GM19463 (cell line): ENCODE measurements around the gene RET.

Source experiments
- ATAC-seq: cut with Tn5 transposase; IDR thresholded peaks from one replicate; pipeline ENCODE4 v1.9.1; 2021; ENCODE audit warnings: mild to moderate bottlenecking, moderate library complexity; ENCODE audit not compliant: unreplicated experiment

The RET gene

DNA sequence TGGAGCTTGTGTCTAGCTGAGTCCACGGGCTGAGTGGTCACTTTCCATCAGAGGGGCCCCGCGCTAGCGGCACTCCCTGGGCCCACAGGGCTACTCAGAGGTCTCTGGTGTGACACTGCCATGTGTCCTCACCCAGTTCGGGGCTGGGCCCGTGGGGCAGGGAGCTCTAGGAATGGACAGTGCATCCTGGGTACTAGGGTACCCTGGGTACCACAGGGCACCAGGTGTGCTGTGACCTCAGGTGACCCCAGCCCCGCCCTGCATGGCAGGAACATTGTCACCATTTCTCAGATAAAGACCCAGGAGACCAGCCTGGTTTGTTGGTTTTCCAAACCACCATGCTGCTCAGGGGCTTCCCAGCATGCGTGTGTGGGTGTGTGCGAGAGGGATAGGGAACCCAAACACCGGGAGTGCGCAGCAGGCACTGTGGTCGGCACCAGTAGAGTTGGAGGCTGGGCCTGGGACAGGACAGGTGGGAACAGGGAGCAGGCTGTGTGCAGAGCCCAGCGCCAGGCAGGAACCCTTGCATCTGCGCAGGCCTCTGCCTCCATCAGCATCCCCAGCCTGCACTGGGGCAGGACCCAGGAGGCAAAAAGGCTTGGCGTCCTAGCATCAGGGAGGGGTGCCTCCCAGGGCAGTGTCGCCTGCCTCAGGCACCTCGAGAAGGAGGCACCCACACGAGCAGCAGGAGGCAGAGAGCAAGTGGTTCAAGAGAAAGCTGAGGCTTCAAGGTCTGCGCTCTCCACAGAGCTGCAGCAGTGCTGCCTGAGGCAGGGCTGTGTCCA, 42.0 kb downstream of the RET start:
- no peak for ATAC-seq

DNA sequence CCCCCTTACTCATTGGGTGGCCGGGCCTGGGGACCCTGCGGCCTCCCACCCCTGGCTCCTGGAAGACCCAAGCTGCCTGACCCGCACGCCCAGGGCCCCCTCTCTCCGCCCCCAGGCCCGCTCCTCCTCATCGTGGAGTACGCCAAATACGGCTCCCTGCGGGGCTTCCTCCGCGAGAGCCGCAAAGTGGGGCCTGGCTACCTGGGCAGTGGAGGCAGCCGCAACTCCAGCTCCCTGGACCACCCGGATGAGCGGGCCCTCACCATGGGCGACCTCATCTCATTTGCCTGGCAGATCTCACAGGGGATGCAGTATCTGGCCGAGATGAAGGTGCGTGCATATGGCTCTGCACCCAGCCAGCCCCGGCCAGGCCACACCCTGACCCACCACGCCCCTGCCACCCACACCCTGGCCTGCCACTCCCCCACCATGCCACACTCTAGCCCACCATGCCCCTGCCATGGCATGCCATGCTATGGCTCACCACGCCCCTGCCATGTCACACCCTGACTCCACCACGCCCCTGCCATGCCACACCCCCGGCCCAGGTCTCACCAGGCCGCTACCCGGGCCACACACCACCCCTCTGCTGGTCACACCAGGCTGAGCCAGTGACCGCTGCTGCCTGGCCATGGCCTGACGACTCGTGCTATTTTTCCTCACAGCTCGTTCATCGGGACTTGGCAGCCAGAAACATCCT, 42.7 kb downstream of the RET start:
- ATAC-seq: no peak

DNA sequence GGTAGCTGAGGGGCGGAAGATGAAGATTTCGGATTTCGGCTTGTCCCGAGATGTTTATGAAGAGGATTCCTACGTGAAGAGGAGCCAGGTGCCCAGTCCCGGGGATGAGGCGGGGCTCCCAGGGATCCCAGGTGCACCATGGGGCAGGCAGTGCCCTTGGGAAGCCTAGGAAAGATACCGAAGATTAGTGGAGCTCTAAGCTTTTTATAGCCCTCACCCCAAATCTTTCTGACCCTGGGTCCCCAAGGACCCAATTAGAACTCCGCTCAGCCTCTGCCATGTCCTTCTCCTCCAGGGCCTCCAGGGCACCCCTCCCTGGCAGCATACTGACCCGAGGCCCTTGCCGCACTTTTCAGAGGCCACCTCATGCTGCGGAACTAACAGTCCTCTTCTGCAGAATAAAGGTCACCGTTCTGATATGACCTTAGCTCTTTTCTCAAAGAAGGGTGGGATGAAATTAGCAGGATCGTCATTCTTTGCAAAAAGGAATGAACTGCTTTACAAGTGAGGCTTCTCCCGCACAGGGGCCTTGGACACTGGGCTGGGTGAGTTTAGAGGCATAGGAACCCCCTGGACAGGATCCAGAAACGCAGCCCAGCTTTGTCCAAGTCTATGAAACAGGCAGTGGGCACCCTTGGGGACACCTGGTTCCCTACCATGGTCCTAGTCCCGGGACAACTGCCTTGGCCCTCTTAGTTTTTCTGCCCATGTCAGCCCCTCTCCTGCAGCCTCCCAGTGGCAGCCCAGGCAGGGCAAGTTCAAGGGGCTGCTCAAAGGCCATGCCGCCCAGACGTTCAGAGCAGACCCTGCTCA, 43.5 kb downstream of the RET start:
- no peak for ATAC-seq

DNA sequence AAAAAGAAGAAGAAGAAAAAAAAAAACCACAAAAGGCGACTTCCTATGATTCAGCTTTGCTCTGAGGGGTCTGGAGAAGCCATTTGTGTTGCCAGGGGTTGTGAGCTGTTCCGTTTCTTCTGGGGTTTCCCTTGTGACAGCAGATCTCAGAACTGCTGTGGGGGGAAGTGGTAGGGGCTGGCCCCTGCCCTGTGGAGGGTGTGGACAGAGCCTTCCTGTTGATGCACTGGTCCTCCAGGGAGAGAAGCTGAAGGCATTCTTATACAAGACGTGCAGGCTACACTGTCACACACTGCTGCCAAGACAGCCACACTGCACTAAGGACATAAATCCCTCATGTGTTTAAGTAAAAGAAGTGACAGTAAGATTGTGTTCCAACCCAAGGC, 44.1 kb downstream of the RET start:
- ATAC-seq: peak; percentile 96

DNA sequence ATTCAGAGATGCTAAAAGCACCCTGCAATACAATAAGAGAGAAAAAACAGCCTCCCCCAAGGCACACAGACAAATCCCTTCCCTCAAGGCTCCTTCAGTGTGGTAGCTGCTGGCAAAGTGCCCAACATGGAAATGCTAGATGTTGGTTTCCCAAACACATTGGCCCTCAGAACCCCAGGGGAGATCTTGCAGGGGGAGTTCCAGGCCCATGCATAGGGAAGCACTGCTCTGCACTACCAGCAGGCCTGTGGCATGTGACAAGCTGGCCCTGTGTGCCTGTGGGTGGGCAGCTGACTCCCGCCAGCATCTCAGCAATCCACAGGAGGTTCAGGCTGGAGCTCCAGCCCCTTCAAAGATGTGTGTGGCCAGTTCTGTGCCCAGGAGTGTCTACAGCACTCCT, 44.6 kb downstream of the RET start:
- ATAC-seq: peak; percentile 18

DNA sequence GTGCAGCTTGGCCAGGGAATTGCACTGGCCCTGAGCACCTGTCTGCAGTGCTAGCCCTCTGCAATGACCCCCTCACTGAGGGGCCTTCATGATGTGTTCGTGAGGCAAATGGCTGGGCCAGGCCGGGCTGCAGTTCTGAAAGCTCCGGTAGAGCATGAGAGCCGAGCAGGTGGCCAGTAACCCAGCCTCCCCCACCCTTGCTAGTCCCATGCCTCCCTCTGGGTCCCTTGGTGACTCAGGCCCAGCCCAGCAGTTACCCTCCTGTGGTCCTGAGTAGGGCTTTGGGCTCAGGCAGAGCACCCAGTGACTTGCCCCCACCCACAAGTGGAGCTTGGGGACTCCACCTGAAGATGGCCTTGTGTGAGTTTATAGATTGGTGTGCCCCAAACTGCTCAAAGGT, 45.2 kb downstream of the RET start:
- ATAC-seq: no peak

DNA sequence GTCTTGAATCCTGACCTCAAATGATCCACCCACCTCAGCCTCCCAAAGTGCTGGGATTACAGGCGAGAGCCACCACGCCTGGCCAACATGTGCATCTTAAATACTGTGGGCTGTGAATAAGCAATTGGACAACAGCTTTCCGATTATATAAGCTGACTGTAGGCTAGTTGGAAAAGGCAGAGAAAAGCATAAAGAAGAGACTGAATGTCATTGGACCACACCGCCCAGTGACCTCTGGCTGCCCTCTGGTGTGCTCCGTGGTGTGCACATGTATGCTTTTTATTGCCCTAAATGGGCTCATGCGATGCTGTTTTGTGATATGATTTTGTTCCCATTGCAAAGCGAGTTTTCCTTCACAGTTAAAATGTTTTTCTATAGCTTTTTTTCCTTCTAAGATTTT, 46.0 kb downstream of the RET start:
- ATAC-seq: no peak

DNA sequence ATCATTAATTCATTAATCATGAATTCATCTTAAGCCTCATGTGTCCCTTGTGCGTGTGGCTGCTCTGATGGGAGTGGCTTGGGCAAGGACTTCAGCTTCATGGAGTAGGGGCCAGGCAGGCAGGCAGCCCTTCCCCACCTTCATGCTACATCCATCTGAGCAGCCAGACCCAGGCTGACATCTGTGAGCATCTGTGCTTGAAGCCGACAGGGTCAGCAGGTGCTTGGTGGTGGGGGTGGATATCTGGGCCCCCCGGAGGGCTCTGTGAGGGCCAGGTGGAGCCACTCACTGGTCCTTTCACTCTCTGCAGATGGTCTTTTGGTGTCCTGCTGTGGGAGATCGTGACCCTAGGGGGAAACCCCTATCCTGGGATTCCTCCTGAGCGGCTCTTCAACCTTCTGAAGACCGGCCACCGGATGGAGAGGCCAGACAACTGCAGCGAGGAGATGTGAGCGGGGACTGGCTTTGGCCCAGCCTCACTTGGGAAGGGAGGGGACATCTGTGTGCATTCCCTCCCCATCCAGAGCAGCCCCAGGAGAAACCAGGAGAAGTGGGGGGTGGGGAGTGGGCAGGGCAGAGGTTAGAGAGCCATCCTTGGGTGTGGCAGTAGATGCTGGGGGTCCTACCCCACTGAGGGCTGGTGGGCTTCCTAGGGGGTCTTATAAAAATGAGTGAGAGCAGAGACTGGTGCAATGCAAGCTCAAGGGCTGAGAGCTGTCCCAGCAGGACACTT, 46.7 kb downstream of the RET start:
- no peak for ATAC-seq

DNA sequence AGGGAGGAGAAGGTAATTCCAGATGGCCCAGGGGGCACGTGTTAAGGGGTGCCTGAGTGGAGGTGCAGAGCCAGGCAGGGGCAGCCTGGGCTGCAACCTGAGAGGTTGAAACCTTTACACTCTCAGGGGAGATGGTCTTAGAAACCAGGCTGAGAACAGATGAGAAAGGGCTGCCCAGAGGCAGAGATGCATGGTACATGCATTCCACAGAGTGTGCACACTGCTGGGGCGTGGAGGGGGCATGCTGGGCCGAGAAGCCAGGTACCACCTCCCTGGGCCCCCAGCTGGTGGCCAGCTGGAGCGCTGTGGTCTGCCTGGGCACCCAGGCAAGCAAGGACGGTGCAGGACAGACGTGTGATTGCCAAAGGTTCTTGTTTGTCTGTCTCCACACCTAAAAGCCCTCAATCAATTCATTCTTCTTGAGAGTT, 47.2 kb downstream of the RET start:
- no peak for ATAC-seq

DNA sequence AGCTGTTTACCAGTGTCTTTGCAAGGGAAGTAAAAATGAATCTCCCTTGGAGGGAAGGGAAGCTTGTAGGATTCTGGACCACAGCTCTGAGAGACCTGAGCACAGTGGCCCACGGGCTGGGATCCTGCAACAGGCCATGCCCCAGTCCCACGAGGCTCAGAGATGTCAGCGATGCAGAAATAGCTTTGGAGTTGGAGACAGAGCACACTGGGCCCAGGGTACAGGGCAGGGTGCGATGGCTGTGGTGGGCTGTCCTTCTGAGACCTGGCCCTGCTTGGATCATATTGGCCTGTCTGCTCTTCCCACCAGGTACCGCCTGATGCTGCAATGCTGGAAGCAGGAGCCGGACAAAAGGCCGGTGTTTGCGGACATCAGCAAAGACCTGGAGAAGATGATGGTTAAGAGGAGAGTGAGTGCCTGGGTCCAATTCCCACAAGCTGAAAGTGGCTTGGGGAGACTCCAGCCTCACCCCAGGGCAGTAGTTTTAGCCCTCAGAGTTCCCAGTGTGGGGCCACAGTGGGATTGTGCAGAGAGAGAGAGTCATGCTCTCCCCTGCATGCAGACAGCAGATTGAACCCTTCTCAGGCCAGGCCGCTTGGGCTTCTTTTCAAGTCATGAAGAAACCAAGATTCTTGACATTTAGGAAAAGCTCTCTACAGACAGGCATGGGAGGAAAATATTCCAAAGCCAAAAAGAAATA, 47.9 kb downstream of the RET start:
- ATAC-seq: no peak

DNA sequence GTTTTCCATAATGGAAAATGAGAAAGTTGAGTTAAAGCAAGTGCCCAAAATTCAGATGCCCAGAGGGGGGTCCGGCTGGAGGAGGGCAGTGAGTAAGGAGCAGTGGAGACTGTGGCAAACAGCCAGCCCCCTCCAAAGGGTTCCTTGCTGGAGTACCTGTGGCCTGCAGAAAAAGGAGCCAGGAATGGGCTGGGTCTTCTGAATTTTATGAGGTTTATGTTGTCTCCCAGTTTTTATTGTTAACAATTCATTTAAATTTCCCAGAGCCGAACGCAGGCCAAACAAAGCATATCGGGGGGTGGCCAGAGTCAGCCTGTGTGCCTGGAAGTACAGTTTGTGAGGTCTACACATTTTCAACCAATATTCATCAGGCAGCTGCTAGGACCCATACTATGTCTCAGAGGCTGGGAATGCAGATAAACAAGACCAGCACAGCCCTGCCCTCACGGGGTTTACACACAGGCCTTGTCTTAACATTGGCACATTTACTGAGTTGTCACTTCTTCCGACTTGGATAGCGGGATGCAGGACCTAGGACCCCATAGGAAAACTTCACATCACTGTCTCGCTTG, 48.5 kb downstream of the RET start:
- ATAC-seq: no peak

DNA sequence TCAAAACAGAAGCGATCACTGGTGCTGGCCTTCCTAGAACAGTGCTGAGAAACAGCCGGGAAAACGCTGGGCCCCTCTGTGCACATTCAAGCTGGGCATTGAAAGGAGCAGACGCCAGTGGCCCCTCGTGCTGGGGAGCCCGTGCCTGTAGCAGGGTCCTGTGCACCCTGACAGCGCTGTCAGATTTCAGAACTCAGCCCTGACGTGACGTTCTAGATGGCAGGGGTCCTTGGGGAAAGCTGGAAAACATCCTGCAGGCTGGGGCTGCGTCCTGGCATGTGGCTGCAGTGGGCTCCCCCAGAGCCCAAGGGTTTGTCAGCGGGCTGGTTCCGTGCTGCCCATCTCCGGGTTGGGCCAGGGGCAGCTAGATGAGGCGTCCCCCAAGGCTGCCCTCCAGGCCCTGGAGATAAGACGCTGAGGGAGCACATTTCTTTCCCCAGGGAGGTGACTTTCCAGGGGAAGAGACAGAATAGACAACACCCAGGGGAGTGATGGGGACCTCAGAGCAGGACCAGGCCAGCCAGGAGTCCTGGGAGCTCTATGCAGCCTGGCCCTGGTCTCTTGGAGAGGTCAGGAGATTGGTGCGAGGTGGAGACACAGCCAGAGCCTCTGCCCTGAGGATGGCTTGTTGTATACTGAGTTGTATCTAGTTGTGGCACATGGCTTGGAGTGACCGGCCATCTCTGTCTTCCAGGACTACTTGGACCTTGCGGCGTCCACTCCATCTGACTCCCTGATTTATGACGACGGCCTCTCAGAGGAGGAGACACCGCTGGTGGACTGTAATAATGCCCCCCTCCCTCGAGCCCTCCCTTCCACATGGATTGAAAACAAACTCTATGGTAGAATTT, 49.2 kb downstream of the RET start:
- ATAC-seq: no peak

DNA sequence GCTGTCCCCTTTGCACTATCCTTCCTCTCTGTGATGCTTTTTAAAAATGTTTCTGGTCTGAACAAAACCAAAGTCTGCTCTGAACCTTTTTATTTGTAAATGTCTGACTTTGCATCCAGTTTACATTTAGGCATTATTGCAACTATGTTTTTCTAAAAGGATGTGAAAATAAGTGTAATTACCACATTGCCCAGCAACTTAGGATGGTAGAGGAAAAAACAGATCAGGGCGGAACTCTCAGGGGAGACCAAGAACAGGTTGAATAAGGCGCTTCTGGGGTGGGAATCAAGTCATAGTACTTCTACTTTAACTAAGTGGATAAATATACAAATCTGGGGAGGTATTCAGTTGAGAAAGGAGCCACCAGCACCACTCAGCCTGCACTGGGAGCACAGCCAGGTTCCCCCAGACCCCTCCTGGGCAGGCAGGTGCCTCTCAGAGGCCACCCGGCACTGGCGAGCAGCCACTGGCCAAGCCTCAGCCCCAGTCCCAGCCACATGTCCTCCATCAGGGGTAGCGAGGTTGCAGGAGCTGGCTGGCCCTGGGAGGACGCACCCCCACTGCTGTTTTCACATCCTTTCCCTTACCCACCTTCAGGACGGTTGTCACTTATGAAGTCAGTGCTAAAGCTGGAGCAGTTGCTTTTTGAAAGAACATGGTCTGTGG, 50.0 kb downstream of the RET start:
- ATAC-seq: no peak

DNA sequence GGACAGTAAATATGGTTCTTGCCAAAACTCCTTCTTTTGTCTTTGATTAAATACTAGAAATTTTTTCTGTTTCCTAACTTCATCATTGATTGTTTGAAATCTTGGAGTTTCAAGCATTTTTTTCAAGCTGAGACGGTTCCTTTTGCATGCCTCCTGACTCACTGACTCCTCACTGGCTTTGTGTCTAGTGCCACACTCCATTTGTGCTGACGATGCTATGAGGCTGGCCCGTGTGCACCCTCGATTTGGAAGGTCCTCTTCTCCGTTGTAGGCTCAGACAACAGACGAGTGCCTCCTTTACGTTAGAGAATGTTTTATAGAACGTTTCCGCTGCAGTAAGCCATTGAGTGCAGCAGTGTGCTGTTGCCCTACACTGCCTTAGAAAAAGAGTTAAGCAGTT, 50.6 kb downstream of the RET start:
- no peak for ATAC-seq

DNA sequence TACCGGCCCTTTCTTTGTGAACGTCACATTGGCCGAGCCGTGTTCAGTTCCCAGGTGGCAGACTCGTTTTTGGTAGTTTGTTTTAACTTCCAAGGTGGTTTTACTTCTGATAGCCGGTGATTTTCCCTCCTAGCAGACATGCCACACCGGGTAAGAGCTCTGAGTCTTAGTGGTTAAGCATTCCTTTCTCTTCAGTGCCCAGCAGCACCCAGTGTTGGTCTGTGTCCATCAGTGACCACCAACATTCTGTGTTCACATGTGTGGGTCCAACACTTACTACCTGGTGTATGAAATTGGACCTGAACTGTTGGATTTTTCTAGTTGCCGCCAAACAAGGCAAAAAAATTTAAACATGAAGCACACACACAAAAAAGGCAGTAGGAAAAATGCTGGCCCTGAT, 51.5 kb downstream of the RET start:
- ATAC-seq: no peak

DNA sequence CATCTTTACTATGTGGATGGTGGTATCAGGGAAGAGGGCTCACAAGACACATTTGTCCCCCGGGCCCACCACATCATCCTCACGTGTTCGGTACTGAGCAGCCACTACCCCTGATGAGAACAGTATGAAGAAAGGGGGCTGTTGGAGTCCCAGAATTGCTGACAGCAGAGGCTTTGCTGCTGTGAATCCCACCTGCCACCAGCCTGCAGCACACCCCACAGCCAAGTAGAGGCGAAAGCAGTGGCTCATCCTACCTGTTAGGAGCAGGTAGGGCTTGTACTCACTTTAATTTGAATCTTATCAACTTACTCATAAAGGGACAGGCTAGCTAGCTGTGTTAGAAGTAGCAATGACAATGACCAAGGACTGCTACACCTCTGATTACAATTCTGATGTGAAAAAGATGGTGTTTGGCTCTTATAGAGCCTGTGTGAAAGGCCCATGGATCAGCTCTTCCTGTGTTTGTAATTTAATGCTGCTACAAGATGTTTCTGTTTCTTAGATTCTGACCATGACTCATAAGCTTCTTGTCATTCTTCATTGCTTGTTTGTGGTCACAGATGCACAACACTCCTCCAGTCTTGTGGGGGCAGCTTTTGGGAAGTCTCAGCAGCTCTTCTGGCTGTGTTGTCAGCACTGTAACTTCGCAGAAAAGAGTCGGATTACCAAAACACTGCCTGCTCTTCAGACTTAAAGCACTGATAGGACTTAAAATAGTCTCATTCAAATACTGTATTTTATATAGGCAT, 52.3 kb downstream of the RET start:
- ATAC-seq: peak; percentile 75

DNA sequence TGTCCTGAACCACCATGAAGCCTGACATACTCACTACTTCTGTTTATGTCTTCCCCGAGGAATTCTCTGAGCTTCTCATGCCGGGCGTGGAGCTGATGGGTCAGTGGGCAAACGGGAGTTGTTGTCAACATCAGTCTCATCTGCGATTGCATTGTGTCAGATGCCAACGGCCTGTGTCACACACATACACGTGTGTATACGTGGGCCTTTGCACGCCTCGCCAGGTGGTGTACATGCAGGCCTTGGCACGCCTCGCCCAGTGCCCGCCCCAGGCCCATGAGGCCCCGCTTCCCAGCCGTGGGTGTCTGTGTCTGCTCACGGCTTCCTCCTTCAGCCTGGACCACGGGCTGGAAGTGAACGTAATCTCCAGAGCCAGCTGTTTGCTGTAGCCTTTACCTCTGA, 53.9 kb downstream of the RET start:
- ATAC-seq: no peak

DNA sequence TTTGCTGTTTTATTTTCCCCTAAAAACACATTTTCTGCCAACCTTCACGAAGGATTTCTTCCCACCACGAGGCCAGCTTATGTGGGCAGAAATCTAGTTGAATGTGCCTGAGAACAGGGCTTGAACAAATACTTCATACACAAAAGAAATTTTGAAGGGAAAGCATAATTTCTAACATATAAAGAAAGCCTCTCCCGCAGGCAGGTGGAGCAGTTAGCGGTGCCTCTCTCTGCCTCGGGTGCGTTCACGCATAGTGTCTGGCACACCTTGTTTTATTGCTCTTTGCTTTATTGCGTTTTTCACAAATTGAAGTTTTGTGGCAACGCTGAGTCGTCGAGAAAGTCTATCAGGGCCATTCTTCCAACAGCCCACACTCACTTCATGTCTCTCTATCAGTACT, 54.4 kb downstream of the RET start:
- ATAC-seq: no peak
